ENCODE data around the gene CABLES1.
A peak's percentile ranks its signal among the peaks of the same experiment; 100 is the strongest.

CABLES1 gene

DNA sequence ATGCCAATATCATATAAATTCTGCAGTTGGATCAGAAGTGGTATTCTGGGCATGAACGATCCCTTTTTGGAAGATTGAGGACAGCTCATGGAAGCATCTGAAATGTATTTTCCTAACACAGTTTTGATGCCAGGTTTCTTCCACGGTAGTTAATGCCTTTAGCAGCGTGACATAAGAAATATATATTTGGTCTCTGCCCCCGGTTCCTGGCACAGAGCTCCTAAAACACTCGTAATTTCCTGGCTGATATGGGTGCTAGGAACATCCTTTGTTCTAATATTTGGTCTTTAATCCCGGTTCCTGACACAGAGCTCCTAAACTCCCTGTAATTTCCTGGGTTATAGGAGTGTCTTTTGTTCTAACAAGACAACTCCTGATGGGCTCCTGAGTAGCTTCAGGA is 8.2 kb upstream of the CABLES1 start:
- no peak for TF ChIP-seq CTCF (IDR thresholded peaks at IDR 0.05; ENCODE audit: low read depth, low read length)
- H3K4me3 ChIP-seq (ENCODE audit: low read depth, low read length) = no peak overlapping the region

DNA sequence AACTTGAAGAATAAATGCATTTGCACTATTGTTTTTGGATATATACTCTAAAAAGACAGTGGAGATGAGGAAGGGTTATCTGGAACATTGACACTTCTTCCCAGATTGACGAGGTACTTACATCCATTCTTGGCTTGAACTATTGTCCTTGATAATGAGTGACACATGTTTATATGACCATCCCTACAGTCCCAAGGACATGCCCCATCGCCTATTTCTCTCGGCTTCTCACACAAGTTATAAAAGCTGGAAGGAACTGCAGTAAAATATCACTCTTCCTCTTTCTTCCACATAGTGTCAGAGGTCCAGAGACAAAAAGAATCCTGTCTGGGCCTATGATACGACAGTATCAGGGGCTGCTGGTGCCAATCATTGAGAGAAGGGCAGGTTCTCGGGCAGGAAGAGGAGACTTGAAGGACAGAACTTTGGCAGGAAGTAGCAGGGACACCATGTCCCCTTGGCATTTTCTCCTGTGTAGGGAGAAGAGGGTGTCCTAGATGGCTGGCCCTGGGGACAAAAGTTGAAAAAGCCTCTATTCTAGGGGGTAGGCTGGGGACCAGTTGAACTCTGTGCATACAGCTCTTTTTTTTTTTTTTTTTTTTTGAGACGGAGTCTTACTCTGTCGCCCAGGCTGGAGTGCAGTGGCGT is 5.8 kb upstream of the CABLES1 start:
- no peak for TF ChIP-seq CTCF (IDR thresholded peaks at IDR 0.05; ENCODE audit: low read depth, low read length)
- H3K4me3 ChIP-seq (ENCODE audit: low read depth, low read length) = no peak overlapping the region

DNA sequence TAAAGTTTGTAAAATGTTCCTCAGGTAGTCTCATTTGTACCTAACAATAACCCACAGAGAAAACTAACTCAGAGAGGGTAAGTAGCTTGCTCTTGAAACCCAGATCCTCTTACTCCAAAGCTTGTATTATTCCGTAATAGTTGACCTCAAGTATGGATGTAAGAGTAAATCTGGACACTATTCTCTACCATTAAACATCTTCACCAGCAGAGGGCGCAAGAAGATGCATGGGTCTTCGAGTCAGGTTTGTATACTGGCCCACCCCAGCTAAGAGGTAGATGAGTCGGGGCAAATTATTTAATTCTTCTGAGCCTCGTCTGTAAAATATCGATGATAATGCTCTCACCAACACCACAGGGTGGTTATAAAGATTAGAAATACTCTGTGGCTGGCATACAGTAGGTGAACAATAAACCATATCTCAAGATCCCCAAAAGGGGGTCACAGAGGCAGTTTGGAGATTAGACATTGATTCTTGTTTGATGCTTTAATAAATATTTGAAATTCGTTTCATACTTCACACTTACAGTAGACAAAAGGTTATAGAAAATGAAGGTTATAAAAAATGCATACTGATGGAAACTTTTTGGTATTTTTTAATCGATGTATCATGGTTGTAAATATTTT is 3.5 kb upstream of the CABLES1 start:
- peak; percentile 42; the same call in 1 of the 2 replicates for TF ChIP-seq CTCF (IDR thresholded peaks at IDR 0.05; ENCODE audit: low read depth, low read length)

GRCh38 chr18:23133860-23134779 is 1.2 kb upstream of the CABLES1 start:
- no peak for TF ChIP-seq CTCF (IDR thresholded peaks at IDR 0.05; ENCODE audit: low read depth, low read length)
- H3K4me3 ChIP-seq (ENCODE audit: low read depth, low read length) = peak overlapping the region; percentile 90

More for the DNA sequence above, 3.5 kb upstream of the CABLES1 start:
- H3K4me3 ChIP-seq (ENCODE audit: low read depth, low read length) = no peak overlapping the region

DNA sequence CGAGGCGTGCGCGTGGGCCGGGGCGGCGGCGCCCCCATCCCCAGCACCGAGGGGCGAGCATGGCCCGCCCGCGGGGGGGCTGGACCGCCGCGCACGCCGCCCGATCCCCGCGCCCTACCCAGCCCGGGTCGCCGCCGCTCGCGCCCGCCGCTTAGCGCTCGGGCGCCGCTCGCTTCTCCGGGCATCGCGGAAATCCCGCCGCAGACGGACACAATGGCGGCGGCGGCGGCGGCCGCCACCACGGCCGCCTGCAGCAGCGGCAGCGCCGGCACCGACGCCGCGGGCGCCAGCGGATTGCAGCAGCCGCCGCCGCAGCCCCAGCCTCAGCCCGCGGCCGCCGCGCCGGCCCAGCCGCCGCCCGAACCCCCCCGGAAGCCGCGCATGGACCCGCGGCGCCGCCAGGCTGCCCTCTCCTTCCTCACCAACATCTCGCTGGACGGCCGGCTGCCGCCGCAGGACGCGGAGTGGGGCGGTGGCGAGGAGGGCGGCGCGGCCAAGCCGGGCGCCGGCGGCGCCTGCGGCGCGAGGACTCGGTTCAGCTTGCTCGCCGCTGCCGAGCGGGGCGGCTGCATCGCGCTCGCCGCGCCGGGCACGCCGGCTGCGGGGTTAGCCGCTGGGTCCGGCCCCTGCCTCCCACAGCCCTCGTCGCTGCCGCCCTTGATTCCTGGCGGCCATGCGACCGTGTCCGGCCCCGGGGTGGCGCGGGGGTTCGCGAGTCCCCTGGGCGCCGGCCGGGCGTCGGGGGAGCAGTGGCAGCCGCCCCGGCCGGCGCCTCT is 453 bp downstream of the CABLES1 start:
- peak overlapping the region; percentile 90 for H3K4me3 ChIP-seq (ENCODE audit: low read depth, low read length)
- no peak for TF ChIP-seq CTCF (IDR thresholded peaks at IDR 0.05; ENCODE audit: low read depth, low read length)

DNA sequence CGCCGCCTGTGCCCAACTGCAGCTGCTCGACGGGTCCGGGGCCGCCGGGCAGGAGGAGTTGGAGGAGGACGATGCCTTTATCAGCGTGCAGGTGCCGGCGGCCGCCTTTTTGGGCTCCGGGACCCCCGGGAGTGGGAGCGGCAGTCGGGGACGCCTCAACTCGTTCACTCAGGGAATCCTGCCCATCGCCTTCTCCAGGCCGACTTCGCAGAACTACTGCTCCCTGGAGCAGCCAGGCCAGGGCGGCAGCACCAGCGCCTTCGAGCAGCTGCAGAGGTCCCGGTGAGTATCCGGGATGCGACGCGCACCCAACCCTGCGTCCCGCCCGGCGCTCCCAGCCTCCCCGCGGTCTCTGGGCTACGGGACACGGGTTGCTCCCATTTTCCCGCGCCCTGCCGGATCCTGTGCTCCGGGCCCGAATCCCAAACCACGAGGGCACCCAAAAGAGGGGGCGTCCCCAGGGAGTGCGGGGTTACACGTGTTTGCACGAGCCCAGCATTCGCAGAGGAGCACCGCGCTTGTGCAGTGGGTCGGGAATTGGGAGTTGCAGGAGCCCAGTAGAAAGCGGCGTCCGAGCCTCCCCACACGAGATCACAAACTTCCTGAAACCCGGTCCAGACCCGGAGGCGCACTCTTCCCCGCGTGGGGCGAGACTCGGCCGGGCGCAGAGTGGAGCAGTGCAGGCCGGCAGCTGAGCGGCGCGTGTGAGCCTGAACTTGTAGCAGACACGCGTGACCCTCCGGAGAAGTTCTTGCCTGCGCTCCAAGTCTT is 1.2 kb downstream of the CABLES1 start:
- peak overlapping the region; percentile 90 for H3K4me3 ChIP-seq (ENCODE audit: low read depth, low read length)
- no peak for TF ChIP-seq CTCF (IDR thresholded peaks at IDR 0.05; ENCODE audit: low read depth, low read length)

Data from WI38 (cell line).